ENCODE data around the gene GAN. TPM values are rescaled to one million over a fixed set of nuclear protein-coding genes. Genes with fewer than 3 reads are reported as not detected.

Gene GAN
- total and polyA plus RNA-seq, 2 experiments from 2014 or later = 1.6 to 5.7 TPM

DNA sequence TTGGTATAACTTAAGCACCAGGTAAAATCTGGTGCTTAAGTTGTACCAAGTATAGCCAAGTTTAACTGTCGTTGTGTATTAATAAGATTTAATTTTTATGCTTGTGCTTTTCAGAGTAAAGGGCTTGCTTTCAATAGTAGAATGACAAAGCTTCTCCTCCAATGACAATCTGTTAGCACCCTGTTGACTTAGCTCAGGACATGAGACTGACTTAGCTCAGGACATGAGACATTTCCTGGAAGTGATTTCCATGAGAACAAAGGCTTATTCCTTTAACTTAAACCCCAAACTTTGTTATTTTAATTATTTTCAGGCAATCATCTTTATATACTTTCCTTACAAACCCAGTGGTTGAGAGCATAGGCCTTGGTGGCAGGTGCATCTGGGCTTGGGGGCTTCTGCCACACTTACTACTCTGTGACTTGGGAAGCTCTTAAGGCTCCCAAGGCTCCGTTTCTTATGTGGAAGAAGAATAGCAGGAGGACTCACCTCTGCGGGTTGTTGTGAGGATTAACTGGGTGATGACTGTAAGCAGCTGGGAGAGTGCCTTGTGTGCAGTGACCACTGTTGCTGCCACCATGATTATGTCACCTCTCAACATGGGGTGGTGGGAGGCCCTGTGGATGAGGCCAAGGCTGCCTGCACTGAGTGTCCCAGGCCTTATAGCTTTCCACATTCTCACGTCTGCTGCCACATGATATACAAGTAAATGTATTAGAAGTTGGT is 70.4 kb downstream of the GAN start:
- no peaks in the 10 kb centered on the region for H3K27me3 ChIP-seq (replicated peaks; ENCODE audit: insufficient read depth)
- WGBS, 2 experiments (ENCODE audit: low coverage in 1 of 2, low lambda C conversion rate in 2 of 2, missing lambda C conversion rate in 2 of 2) = 92 to 95% methylated on average over 4 of the region's 4 CpGs

DNA sequence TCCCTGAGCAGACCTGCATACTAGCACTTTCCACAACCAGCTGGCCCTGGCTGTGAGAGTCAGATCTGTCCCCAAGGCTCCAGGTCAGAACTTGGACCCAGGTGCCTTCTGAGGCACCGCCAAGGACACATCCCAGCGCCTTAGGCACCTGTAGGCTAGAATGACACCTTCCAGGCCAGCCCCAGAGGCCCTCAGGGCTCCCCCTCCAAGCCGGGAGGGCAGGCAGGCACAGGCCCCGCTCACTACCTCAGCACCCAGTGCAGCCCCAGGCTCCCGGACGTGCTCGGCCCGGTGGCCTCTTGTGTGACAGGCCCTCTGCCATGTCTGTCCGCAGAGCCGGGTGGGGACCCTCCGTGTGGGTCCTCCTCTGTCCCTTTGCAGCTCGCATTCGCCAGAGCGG is 73.6 kb downstream of the GAN start:
- Histone ChIP-seq H3K9ac (no peak overlapping the region), H3K9me3 (ENCODE audit: low read depth) (no peaks in the 10 kb centered on the region), H3K27me3 (replicated peaks; ENCODE audit: insufficient read depth) (no peaks in the 10 kb centered on the region), H3K79me2 (ENCODE audit: insufficient read depth) (no peaks in the 10 kb centered on the region), H2AFZ (no peak overlapping the region), H3K4me1 (ENCODE audit: insufficient read depth) (no peaks in the 10 kb centered on the region), H3K4me2 (ENCODE audit: unreplicated experiment) (no peak overlapping the region), H3F3A (ENCODE audit: insufficient read depth) (no peaks in the 10 kb centered on the region), H3K36me3 (ENCODE audit: low read depth) (no peaks in the 10 kb centered on the region; the same call in 1 of the 2 replicates), H3K27ac (no peak overlapping the region), H4K20me1 (ENCODE audit: insufficient read depth) (no peaks in the 10 kb centered on the region), H3K4me3 (no peak overlapping the region), H3K9me2 (ENCODE audit: insufficient read depth) (no peaks in the 10 kb centered on the region)
- no peak for DNase-seq
- in situ Hi-C loops (cut with MboI) = no loop called here
- TF ChIP-seq EZH2phosphoT487 (IDR thresholded peaks at IDR 0.05; ENCODE audit: insufficient read depth, low read depth) (no peak), EZH2 (IDR thresholded peaks at IDR 0.05; ENCODE audit: insufficient read depth, poor library complexity, severe bottlenecking) (no peak)
- 95 to 98% methylated on average over 14 of the region's 14 CpGs for WGBS, 2 experiments (ENCODE audit: low coverage in 1 of 2, low lambda C conversion rate in 2 of 2, missing lambda C conversion rate in 2 of 2)

More for the DNA sequence above, 70.4 kb downstream of the GAN start:
- H3K79me2 ChIP-seq (ENCODE audit: insufficient read depth) = no peaks in the 10 kb centered on the region
- no peak overlapping the region for H3K4me2 ChIP-seq (ENCODE audit: unreplicated experiment)
- in situ Hi-C loops (cut with MboI) = no loop called here
- H3K9me2 ChIP-seq (ENCODE audit: insufficient read depth) = no peaks in the 10 kb centered on the region
- DNase-seq = no peak
- no peak for TF ChIP-seq EZH2 (IDR thresholded peaks at IDR 0.05; ENCODE audit: insufficient read depth, poor library complexity, severe bottlenecking)
- TF ChIP-seq EZH2phosphoT487 (IDR thresholded peaks at IDR 0.05; ENCODE audit: insufficient read depth, low read depth) = no peak
- no peak overlapping the region for H3K27ac ChIP-seq
- H3K36me3 ChIP-seq (ENCODE audit: low read depth) = no peaks in the 10 kb centered on the region; the same call in 1 of the 2 replicates
- no peaks in the 10 kb centered on the region for H3F3A ChIP-seq (ENCODE audit: insufficient read depth)
- H2AFZ ChIP-seq = no peak overlapping the region
- H4K20me1 ChIP-seq (ENCODE audit: insufficient read depth) = no peaks in the 10 kb centered on the region
- H3K9me3 ChIP-seq (ENCODE audit: low read depth) = no peaks in the 10 kb centered on the region
- H3K4me1 ChIP-seq (ENCODE audit: insufficient read depth) = no peaks in the 10 kb centered on the region
- no peak overlapping the region for H3K4me3 ChIP-seq
- no peak overlapping the region for H3K9ac ChIP-seq

DNA sequence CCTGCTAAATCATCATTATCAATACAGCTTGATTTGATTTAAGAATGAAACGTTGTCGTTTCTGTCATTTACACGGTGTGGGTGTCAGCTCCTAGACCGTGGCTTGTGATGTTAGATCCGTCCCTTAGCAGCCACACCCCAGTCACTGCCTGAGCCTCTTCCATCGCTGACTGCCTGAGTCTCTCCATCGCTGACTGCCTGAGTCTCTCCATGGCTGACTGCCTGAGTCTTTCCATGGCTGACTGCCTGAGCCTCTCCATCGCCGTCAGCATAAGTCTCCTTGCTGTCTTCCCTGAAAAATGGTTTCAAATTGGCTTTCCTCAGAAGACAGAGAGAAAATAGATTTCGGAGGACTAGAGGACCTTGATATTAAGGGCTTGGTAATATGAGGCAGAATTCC is 76.1 kb downstream of the GAN start:
- Histone ChIP-seq H3K27ac (no peak overlapping the region), H3F3A (ENCODE audit: insufficient read depth) (no peaks in the 10 kb centered on the region), H3K4me2 (ENCODE audit: unreplicated experiment) (no peak overlapping the region), H3K9me2 (ENCODE audit: insufficient read depth) (no peaks in the 10 kb centered on the region), H3K4me3 (no peak overlapping the region), H3K9me3 (ENCODE audit: low read depth) (no peaks in the 10 kb centered on the region), H3K36me3 (ENCODE audit: low read depth) (no peaks in the 10 kb centered on the region), H3K79me2 (ENCODE audit: insufficient read depth) (no peaks in the 10 kb centered on the region), H2AFZ (no peak overlapping the region), H3K27me3 (replicated peaks; ENCODE audit: insufficient read depth) (no peaks in the 10 kb centered on the region), H4K20me1 (ENCODE audit: insufficient read depth) (no peaks in the 10 kb centered on the region), H3K9ac (no peak overlapping the region), H3K4me1 (ENCODE audit: insufficient read depth) (no peaks in the 10 kb centered on the region)
- in situ Hi-C loops (cut with MboI) = no loop called here
- TF ChIP-seq EZH2phosphoT487 (IDR thresholded peaks at IDR 0.05; ENCODE audit: insufficient read depth, low read depth) (no peak), EZH2 (IDR thresholded peaks at IDR 0.05; ENCODE audit: insufficient read depth, poor library complexity, severe bottlenecking) (no peak)
- DNase-seq = no peak
- WGBS, 2 experiments (ENCODE audit: low coverage in 1 of 2, low lambda C conversion rate in 2 of 2, missing lambda C conversion rate in 2 of 2) = 90 to 92% methylated on average over 10 of the region's 10 CpGs

DNA sequence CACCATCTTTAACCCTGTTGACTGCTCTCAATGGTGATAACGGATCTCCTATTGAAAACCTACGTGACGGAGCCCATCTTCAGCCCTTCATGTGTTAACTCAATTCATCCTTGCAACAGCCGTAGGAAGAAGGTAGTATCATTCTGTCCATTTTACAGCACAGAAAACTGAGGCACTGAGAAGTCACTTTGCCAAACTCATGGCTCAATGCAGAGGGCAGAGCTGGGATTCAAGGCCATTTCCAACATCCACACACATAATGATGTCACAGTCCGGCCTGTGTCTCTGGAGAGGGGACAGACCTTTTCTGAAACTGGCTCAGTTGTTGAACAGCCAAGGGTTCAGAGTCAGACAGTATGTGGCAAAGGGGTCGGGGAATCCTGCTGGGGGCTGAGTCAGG is 77.2 kb downstream of the GAN start:
- no peak for DNase-seq
- H3F3A ChIP-seq (ENCODE audit: insufficient read depth) = no peaks in the 10 kb centered on the region
- no peak overlapping the region for H3K27ac ChIP-seq
- no peak overlapping the region for H3K4me3 ChIP-seq
- no peaks in the 10 kb centered on the region for H3K9me2 ChIP-seq (ENCODE audit: insufficient read depth)
- H2AFZ ChIP-seq = no peak overlapping the region
- H3K9me3 ChIP-seq (ENCODE audit: low read depth) = no peaks in the 10 kb centered on the region
- H3K4me2 ChIP-seq (ENCODE audit: unreplicated experiment) = no peak overlapping the region
- WGBS, 2 experiments (ENCODE audit: low coverage in 1 of 2, low lambda C conversion rate in 2 of 2, missing lambda C conversion rate in 2 of 2) = 90 to 98% methylated on average over 6 of the region's 6 CpGs
- no peaks in the 10 kb centered on the region for H3K79me2 ChIP-seq (ENCODE audit: insufficient read depth)
- no peaks in the 10 kb centered on the region for H3K27me3 ChIP-seq (replicated peaks; ENCODE audit: insufficient read depth)
- H3K36me3 ChIP-seq (ENCODE audit: low read depth) = no peaks in the 10 kb centered on the region
- TF ChIP-seq EZH2phosphoT487 (IDR thresholded peaks at IDR 0.05; ENCODE audit: insufficient read depth, low read depth) = no peak
- no peak for TF ChIP-seq EZH2 (IDR thresholded peaks at IDR 0.05; ENCODE audit: insufficient read depth, poor library complexity, severe bottlenecking)
- H4K20me1 ChIP-seq (ENCODE audit: insufficient read depth) = no peaks in the 10 kb centered on the region
- H3K4me1 ChIP-seq (ENCODE audit: insufficient read depth) = no peaks in the 10 kb centered on the region
- in situ Hi-C loops (cut with MboI) = no loop called here
- no peak overlapping the region for H3K9ac ChIP-seq

All from GM23248 (cell line).